Activated CD8-positive, alpha-beta T cell treated with anti-CD3 and anti-CD28 coated beads for 36 hours (primary cell): ENCODE measurements around the gene TBC1D22A. TPM values are rescaled to one million over a fixed set of nuclear protein-coding genes. Genes with fewer than 3 reads are reported as not detected.
"Not testable (repeated sequence)": the region's sequence is repeated elsewhere in the genome, so short reads cannot be mapped to it uniquely, and the experiment has no call there.

Source experiments
- ATAC-seq: fragments of 200-7000 bp; cut with Tn5 transposase; one replicate; pipeline ENCODE4 v1.10.0; 2021; ENCODE audit warnings: mild to moderate bottlenecking, moderate library complexity
- CTCF ChIA-PET: fragments of 350-600 bp; sonication (Branson Sonifier 250); formaldehyde crosslinking; loops from one replicate; lab custom pipeline; 2021; ENCODE audit warnings: antibody characterized with exemption; lab: Charles Lee
- POLR2A ChIA-PET: fragments of 350-600 bp; sonication (Branson Sonifier 250); formaldehyde crosslinking; loops from one replicate; lab custom pipeline; 2021; ENCODE audit warnings: antibody characterized with exemption; lab: Charles Lee
- DNase-seq: peaks from one replicate; pipeline ENCODE4 v3.0.0-alpha.2; 2020
- H3K27ac Mint-ChIP-seq: one replicate; pipeline ENCODE4 v1.8.0; 2021; ENCODE audit warnings: mild to moderate bottlenecking, mixed read lengths
- H3K27me3 Mint-ChIP-seq: one replicate; pipeline ENCODE4 v1.8.0; 2021; ENCODE audit warnings: mixed read lengths
- H3K36me3 Mint-ChIP-seq: one replicate; pipeline ENCODE4 v1.8.0; 2021; ENCODE audit warnings: low read depth, mixed read lengths
- H3K4me1 Mint-ChIP-seq: one replicate; pipeline ENCODE4 v1.8.0; 2021; ENCODE audit warnings: low read depth, mixed read lengths
- H3K4me3 Mint-ChIP-seq: one replicate; pipeline ENCODE4 v1.8.0; 2021; ENCODE audit warnings: mild to moderate bottlenecking, moderate library complexity, mixed read lengths
- H3K9me3 Mint-ChIP-seq: one replicate; pipeline ENCODE4 v1.8.0; 2021; ENCODE audit warnings: mixed read lengths
- intact Hi-C: fragments of 100-400 bp; cut with micrococcal nuclease; formaldehyde crosslinking; loops from one replicate; pipeline ENCODE4 v1.10.0; 2022
- total RNA-seq, 2 experiments: library from RNA; stranded (reverse); gene quantifications; one replicate each; pipeline ENCODE4 v1.2.3, GENCODE V29; 2021
- TF ChIP-seq, protein P1 (sequence below): fragments of 200-600 bp; IDR thresholded peaks from one replicate; pipeline ENCODE4 v1.8.0; 2022; ENCODE audit warnings: antibody characterized with exemption, mild to moderate bottlenecking

The TBC1D22A gene
- total RNA-seq, 2 experiments from 2014 or later: 41.0 to 42.8 TPM

DNA sequence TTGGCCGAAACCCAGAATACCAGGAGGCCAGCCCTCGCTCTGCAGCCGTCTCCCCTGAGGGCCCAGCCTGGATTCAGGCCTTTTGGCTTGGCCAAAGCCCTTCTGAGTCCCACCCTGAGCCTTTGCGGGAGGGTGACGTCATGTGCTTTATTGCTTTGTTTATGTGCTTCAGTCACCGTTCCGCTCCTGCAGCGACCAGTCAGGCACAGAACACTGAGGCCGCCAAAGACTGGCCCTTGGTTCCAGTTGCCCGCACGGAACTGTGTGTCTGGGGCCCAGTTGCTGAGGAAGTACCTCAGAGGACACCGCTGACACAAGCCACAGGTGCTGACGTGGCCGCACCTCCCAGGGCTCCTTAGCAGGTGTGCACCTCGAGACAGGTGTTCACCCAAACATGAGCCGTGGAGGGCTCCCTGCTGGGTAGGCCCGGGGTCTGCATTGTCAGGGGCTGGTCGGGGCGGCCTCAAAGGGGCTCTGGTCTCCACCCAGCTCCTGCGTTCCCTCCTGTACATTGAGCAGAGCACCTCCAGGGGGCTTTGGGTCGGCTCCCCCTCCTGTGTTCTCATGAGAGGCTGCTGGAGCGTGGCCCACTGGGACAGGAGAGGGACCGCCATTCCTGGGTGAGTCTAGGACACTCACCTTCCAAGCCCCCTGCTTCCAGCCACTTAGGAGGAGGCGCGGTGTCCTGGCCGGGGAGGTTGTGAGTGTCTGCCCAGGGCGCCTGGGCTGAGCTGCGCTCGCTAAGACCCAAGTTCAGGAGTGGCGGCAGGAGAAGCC is 376.8 kb downstream of the TBC1D22A start:
- H3K27ac Mint-ChIP-seq: no peak overlapping the region
- ATAC-seq: no peak
- H3K9me3 Mint-ChIP-seq: no peaks in the 10 kb centered on the region

DNA sequence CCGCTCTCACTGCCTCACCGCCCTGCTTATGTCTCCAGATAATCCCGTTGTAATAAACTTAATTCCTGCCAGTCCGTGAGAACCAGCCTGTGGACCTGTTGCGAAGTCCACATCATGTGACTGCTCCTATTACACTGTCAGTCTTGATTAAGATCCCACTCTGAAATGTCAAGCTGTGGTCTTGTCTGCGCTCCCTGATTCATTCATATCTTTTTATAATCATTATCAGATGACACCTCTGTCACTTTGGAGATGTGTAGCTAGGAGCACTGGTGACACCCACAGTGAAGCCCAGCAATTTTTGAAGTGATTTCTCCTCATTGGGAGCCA is 377.3 kb downstream of the TBC1D22A start:
- CTCF ChIA-PET: no interaction called here
- intact Hi-C loops: no loop called here
- Mint-ChIP-seq H3K4me1 (no peaks in the 10 kb centered on the region), H3K4me3 (no peak overlapping the region), H3K27ac (no peak overlapping the region), H3K36me3 (no peaks in the 10 kb centered on the region), H3K9me3 (no peaks in the 10 kb centered on the region), H3K27me3 (no peaks in the 10 kb centered on the region)
- TF ChIP-seq, protein P1, sequence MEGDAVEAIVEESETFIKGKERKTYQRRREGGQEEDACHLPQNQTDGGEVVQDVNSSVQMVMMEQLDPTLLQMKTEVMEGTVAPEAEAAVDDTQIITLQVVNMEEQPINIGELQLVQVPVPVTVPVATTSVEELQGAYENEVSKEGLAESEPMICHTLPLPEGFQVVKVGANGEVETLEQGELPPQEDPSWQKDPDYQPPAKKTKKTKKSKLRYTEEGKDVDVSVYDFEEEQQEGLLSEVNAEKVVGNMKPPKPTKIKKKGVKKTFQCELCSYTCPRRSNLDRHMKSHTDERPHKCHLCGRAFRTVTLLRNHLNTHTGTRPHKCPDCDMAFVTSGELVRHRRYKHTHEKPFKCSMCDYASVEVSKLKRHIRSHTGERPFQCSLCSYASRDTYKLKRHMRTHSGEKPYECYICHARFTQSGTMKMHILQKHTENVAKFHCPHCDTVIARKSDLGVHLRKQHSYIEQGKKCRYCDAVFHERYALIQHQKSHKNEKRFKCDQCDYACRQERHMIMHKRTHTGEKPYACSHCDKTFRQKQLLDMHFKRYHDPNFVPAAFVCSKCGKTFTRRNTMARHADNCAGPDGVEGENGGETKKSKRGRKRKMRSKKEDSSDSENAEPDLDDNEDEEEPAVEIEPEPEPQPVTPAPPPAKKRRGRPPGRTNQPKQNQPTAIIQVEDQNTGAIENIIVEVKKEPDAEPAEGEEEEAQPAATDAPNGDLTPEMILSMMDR: no peak
- ATAC-seq (no peak), DNase-seq (no peak)
- POLR2A ChIA-PET: no interaction called here

More for the DNA sequence above, 376.8 kb downstream of the TBC1D22A start:
- ChIA-PET CTCF (no interaction called here), POLR2A (no interaction called here)
- no peak for DNase-seq
- TF ChIP-seq, protein P1: no peak
- Mint-ChIP-seq H3K4me1 (no peaks in the 10 kb centered on the region), H3K27me3 (no peaks in the 10 kb centered on the region), H3K36me3 (no peaks in the 10 kb centered on the region), H3K4me3 (no peak overlapping the region)
- intact Hi-C loops: no loop called here

DNA sequence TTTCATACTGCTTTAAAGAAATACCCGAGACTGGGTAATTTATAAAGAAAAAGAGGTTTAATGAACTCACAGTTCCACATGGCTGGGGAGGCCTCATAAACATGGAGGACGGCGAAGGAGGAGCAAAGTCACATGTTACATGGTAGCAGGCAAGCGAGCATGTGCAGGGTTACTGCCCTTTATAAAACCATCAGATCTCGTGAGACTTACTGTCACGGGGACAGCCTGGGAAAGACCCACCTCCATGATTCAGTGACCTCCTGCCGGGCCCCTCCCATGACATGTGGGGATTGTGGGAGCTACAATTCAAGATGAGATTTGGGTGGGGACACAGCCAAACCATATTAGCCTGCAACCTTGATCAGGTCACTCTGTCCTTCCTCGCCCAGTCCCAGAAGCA is 378.5 kb downstream of the TBC1D22A start:
- H3K4me3 Mint-ChIP-seq, intact Hi-C loops, H3K4me1 Mint-ChIP-seq, H3K36me3 Mint-ChIP-seq, H3K9me3 Mint-ChIP-seq, ATAC-seq, DNase-seq, H3K27ac Mint-ChIP-seq, H3K27me3 Mint-ChIP-seq, CTCF ChIA-PET, POLR2A ChIA-PET: not testable (repeated sequence)

DNA sequence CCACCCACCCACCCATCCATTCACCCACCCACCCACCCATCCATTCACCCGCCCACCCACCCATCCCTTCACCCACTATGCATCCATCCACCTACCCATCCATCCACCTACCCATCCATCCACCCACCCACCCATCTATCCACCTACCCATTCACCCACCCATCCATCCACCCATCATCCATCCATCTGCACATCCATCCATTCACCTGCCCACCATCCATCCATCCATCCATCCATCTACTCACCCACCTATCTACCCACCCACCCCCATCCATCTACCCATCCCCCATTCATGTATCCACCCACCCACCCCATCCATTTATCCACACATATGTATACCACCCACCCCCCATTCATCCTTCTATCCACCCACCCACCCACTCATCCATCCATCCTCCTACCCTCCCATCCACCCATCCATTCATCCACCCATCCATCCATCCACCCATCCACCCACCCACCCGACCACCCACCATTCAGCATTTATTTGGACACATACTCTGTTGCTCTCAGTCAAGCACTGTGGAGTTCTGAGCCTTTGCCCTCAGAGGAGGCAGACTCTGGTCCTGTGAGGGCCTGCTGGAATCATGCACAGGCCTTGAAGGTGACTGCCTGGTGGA is 380.1 kb downstream of the TBC1D22A start:
- Mint-ChIP-seq H3K4me3 (no peak overlapping the region), H3K36me3 (no peaks in the 10 kb centered on the region), H3K27me3 (no peaks in the 10 kb centered on the region), H3K4me1 (no peaks in the 10 kb centered on the region), H3K9me3 (no peaks in the 10 kb centered on the region), H3K27ac (no peak overlapping the region)
- ChIA-PET CTCF (no interaction called here), POLR2A (no interaction called here)
- ATAC-seq (no peak), DNase-seq (no peak)
- TF ChIP-seq, protein P1: no peak
- intact Hi-C loops: no loop called here

DNA sequence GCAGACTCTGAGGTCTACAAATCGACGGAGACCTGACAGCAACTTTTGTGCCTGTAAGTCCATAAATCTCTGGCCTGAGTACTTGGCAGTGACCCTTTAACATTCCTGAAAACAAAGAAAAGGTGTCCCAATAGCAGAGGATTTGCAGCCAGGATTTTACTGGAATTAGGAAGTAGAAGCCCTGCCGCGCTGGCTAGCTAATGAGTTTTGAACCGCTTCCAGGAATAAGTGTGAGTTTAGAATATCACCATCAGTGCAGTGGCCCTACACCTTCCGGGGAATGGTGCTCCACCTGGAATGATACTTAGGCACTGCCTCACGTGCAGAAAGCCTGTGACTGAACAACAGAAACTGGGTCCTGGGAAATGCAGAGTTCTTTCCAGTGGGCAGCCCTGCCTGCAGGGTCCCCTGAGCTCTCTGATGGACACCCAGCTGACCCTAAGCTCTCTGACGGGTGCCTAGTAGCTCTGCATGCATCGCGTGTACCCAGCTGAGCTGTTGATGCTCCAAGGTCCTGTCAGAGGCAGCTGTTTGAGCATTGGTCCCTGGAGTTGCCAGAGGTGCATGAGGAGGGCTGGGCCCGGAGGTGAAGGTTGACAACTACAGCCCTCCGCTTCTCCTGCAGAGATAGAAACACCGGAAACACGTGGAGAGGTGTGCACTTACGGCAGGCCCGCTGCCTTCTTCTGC is 380.9 kb downstream of the TBC1D22A start:
- ATAC-seq (no peak), DNase-seq (no peak)
- H3K4me3 Mint-ChIP-seq: no peak overlapping the region
- ChIA-PET CTCF (no interaction called here), POLR2A (no interaction called here)
- no peaks in the 10 kb centered on the region for H3K4me1 Mint-ChIP-seq
- H3K9me3 Mint-ChIP-seq: no peaks in the 10 kb centered on the region
- H3K27me3 Mint-ChIP-seq: no peaks in the 10 kb centered on the region
- TF ChIP-seq, protein P1: no peak
- no peaks in the 10 kb centered on the region for H3K36me3 Mint-ChIP-seq
- H3K27ac Mint-ChIP-seq: no peak overlapping the region
- intact Hi-C loops: no loop called here
